Measurements from ENCODE around the gene MBNL2. TPM values are rescaled to one million over a fixed set of nuclear protein-coding genes. Genes with fewer than 3 reads are reported as not detected.

Gene MBNL2
- total RNA-seq, 1 donor from 2014 or later, result 80.0 TPM

DNA sequence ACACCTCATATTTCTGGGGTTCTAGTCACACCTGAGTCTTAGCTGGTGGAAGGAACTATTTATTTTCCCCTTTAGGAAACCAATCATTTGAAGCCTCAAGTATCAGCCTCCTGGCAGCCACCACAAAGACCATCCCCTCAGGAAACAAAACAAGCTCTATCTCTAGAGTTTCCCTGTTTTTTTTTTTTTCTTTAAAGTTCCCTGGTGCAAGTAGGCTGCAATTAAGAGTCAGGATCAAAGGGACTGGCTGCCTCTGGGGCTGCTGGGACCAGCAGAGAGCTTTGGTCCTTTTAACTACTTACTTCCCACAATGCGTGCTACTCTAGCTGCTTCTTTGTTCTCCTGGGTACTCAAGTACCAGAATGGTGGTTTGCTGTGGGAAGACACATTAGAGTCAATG is 11.4 kb downstream of the MBNL2 start:
- no peak for DNase-seq (ENCODE audit: low spot score)

DNA sequence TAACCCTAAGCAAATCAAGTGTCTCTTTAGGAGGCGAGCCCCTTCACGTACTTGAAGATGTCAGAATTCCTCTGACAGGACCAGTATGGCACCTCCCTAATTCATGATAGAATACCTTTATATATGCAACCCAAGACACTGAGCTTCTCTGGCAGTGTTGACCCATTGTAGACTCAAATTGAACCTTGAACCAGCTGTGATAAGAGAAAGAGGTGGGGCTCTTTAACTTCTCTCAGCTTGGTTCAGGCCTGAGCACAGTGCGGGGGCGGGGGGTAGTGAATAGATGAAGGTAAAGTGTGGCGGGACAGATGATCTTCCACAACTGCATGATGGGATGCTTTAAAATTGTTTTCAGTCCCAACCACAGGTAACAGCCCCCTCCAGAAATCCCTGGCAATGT is 12.1 kb downstream of the MBNL2 start:
- DNase-seq (ENCODE audit: low spot score), result no peak

DNA sequence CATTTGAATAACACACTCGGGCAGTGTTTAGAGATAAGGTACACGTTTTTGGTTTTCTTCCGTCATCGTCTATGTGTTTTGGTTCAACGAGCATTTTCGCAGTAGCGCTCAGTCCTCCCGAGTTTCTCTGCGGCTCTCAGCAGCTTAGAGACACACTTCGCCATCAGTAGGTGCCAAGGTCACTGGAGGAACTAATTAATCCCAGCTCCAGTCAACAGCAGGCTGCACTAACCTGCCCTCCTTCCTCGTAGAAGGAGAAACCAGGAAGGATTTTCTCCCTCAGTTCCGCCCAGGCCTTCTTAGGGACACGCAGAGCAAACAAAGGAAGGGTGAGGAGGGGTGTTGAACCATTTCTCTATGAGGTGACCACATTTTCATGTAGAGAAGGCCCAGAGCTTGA is 12.6 kb downstream of the MBNL2 start:
- DNase-seq (ENCODE audit: low spot score), result no peak

DNA sequence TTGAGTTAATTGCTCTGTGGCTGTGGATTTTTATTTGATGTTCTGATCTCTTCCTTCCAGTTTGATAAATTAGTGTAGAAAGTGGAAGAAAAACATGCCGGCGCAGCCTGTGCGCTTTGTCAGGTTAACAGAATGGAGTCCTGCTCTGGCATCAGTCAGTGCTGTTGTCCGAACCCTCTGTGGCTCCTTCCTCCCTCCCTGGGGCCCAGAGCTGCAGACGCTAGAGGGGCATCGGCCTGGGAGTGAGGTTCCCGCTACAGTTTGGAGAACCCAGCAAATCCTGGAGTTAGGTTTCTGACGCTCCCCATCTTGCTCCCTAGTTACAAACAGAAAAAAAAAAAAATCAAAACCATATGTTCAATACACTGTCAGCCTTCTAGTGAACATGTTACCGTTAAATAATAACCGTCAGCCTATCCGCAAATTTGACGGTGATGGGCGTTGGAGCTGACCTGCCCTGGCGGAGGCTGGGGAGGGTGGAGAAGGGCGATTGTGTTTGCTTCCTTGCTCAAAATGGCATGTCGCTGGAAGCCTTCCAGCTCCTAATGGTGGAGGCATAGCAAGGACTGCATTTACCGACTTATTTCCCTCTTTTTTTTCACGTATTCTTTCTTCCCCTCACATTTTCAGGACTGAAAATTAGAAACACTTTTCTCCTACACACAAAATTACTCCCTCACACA is 13.6 kb downstream of the MBNL2 start:
- DNase-seq (ENCODE audit: low spot score), result no peak

GRCh38 chr13:97237388-97237787 is 15.3 kb downstream of the MBNL2 start:
- DNase-seq (ENCODE audit: low spot score), result no peak

DNA sequence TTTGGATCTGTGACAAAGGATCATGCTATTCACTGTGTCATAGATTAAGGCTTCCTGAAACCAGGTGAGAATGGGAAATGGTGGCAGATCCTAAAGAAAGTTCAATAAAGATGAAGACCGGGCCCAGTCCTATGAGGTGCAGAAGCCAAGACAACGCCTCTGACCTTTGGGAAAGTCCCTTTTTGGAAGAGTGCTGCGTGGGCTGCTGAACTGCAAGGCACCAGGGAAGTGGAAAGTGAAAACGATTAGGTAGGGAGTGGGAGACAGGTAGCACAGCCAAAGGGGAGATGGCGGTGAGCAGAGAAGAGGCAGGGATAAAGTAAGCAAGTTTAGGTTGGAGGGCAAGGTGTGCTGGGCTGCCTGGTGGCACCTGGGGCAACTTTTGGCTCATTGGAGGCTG is 16.3 kb downstream of the MBNL2 start:
- no peak for DNase-seq (ENCODE audit: low spot score)

- no peak for DNase-seq (ENCODE audit: low spot score)
Observed at GRCh38 chr13:97238883-97239282, 16.8 kb downstream of the MBNL2 start.

- no peak for DNase-seq (ENCODE audit: low spot score)
Observed at GRCh38 chr13:97239306-97239705, 17.2 kb downstream of the MBNL2 start.

GRCh38 chr13:97239943-97240787 is 18.0 kb downstream of the MBNL2 start:
- DNase-seq (ENCODE audit: low spot score), result no peak

DNA sequence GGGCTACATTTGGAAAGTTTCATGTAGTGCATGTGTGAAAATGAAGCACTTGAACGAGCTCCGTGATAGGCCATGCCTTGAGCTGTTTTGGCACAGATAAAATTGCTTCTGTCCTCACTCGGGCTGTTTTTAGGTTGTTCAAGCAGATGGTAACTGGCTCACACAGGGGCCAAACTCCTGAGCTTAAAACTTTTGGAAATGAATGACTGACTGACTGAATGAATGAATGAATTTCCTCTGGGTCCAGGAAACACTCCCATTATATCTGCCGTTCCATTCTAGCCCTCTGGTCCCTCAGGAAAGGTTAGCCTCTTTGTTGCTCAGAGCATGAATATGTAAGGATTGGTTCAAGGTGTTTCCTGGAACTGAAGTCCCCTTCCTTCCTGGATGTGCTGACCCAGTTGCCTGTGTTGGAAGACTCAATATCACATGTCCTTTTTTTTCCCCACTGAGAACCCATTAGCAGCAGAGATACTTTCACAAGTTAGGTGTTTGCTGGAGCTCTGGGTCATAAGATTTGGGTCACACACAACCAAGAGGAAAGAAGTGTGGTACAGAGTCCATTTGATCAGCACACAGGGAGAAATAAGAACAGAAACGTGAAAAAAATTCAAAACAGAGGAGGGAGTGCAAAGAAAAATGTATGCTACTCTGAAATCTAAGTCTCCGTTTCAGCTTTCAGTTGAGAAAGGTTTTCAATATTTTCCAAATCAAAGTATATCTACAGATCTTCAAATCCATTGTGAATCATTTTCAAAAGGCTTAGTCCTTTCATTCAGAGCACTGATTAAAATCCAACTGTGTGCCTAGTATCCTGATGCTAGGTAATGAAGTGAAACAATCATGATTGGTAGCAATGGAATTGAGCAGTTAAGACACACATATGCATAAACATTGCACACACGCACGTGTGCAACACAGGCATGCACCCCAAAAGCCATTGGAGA is 18.9 kb downstream of the MBNL2 start:
- no peak for DNase-seq (ENCODE audit: low spot score)

GRCh38 chr13:97241761-97242160 is 19.6 kb downstream of the MBNL2 start:
- DNase-seq (ENCODE audit: low spot score), result no peak

- no peak for DNase-seq (ENCODE audit: low spot score)
Observed at GRCh38 chr13:97242755-97243497, 20.8 kb downstream of the MBNL2 start.

DNA sequence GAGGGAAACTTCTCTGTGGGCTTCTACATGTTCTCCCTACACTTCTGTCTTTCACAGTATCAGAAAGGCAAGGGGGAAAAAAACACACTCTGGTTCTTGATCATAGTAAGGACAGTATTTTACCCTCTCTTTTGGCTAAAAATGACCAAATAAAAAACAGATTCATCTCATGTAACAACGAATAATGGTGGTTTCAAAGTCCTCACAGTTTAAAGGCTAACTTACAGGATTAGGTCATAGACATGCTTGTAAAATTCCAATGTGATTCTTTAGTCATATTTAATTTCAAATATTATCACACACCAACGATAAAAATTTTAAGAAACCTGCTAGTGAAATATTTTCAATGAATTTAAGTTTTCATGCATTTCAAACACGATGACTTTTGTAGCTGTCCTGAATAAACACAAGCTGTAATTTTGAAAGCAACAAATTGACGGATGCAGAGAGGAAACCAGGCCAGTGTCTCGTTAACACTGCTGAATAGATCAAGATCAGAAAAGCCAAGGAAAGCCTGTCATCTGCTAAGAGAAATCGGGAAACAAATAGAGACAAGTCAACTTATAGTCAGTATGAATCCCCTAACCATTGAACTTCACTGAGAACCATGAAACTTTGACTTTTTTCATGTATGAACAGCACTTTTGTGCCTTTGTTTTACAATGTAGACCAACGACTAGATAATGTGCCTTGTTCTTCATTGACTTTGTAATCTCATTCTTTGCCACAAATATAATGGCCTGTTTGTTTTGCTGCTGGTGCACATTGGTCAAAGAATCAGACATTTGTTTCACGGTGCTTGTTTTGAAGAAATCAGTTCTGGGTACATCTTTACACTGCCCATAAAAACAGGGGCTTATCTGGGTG is 22.0 kb downstream of the MBNL2 start:
- DNase-seq (ENCODE audit: low spot score), result no peak

DNA sequence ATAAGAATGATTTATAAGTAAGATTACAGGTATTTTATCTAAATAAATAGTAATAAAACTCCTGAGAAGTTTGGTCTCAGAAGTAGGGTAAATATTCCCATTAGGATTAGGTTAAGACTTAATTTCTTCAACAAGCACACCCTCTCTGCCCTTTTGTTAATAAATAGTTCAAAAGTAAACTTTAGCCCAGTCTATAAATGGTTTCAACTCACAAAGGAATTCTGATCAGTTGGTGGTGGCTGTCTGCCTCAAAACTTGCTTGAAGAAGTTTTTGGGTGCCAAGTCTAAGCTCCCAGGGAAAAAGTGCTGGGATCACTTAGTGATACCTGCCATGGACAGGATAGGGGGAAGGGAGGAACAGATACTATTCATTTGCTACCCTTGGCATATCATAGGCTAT is 22.9 kb downstream of the MBNL2 start:
- no peak for DNase-seq (ENCODE audit: low spot score)

GRCh38 chr13:97246596-97247158 is 24.5 kb downstream of the MBNL2 start:
- DNase-seq (ENCODE audit: low spot score), result no peak

- no peak for DNase-seq (ENCODE audit: low spot score)
Observed at GRCh38 chr13:97248243-97248642, 26.1 kb downstream of the MBNL2 start.

GRCh38 chr13:97249093-97249795 is 27.1 kb downstream of the MBNL2 start:
- no peak for DNase-seq (ENCODE audit: low spot score)

- DNase-seq (ENCODE audit: low spot score), result no peak
Observed at GRCh38 chr13:97249796-97250495, 27.8 kb downstream of the MBNL2 start.
